OCI-LY7 (cell line): Measurements from ENCODE around the gene OR2H1. TPM values are rescaled to one million over a fixed set of nuclear protein-coding genes. Genes with fewer than 3 reads are reported as not detected.

ENCODE experiments used
- BruUV-seq: library from RNA; stranded (reverse); fragments of 400-500 nt; replicated peaks from 2 replicates; lab custom pipeline; 2021; lab: Mats Ljungman, UMichigan
- CTCF ChIA-PET: fragments of 300-600 bp; sonication (Branson Sonifier 250); formaldehyde crosslinking; loops from one replicate; lab custom pipeline; 2022; ENCODE audit warnings: antibody characterized with exemption; ENCODE audit not compliant: unreplicated experiment; lab: Charles Lee
- POLR2A ChIA-PET: fragments of 300-600 bp; sonication (Branson Sonifier 250); formaldehyde crosslinking; loops from one replicate; lab custom pipeline; 2022; ENCODE audit warnings: antibody characterized with exemption; lab: Charles Lee
- DNase-seq: peaks from one replicate; pipeline ENCODE4 v3.0.0-alpha.2; 2015; ENCODE audit warnings: low spot score
- H2AFZ ChIP-seq: fragments of 200-600 bp; sonication (generic), shearing (Covaris generic); 2 replicates; pipeline ENCODE4 v1.6.1; 2014; ENCODE audit warnings: mild to moderate bottlenecking, antibody characterized with exemption, low read length, moderate library complexity
- H3K27ac ChIP-seq: fragments of 200-600 bp; sonication (generic); 2 replicates; pipeline ENCODE4 v1.5.1; 2014; ENCODE audit warnings: mixed run types, low read depth, mild to moderate bottlenecking, moderate library complexity, low read length, inconsistent platforms; ENCODE audit not compliant: poor library complexity, severe bottlenecking
- H3K36me3 ChIP-seq: fragments of 200-600 bp; sonication (generic); 2 replicates; pipeline ENCODE4 v1.6.1; 2014; ENCODE audit warnings: mild to moderate bottlenecking, antibody characterized with exemption, low read length, moderate library complexity, mixed read lengths; ENCODE audit not compliant: insufficient read depth
- H3K4me1 ChIP-seq: fragments of 200-600 bp; sonication (generic); 2 replicates; pipeline ENCODE4 v1.5.1; 2014; ENCODE audit warnings: mild to moderate bottlenecking, low read length; ENCODE audit not compliant: insufficient read depth, poor library complexity, severe bottlenecking
- H3K4me2 ChIP-seq: fragments of 200-600 bp; sonication (generic); 2 replicates; pipeline ENCODE4 v1.6.1; 2014; ENCODE audit warnings: mild to moderate bottlenecking, low read length
- H3K4me3 ChIP-seq: fragments of 200-600 bp; sonication (generic); 2 replicates; pipeline ENCODE4 v1.5.1; 2014; ENCODE audit warnings: mild to moderate bottlenecking, low read depth, low read length; ENCODE audit not compliant: poor library complexity, severe bottlenecking
- H3K79me2 ChIP-seq: fragments of 200-600 bp; sonication (generic); 2 replicates; pipeline ENCODE4 v1.6.1; 2016; ENCODE audit warnings: low read depth, mild to moderate bottlenecking, low read length, moderate library complexity, mixed read lengths; ENCODE audit not compliant: insufficient read depth
- H3K9me2 ChIP-seq: fragments of 200-600 bp; sonication (generic); 2 replicates; pipeline ENCODE4 v1.6.1; 2016; ENCODE audit warnings: mild to moderate bottlenecking, low read length, mixed read lengths; ENCODE audit not compliant: insufficient read depth
- H3K9me3 ChIP-seq: fragments of 200-600 bp; sonication (generic); 2 replicates; pipeline ENCODE4 v1.6.1; 2014; ENCODE audit warnings: mild to moderate bottlenecking, mixed run types, low read length, mixed read lengths
- H4K20me1 ChIP-seq: fragments of 200-600 bp; sonication (generic); 2 replicates; pipeline ENCODE4 v1.6.1; 2014; ENCODE audit warnings: mild to moderate bottlenecking, antibody characterized with exemption, low read length, moderate library complexity, mixed read lengths; ENCODE audit not compliant: insufficient read depth
- CTCF ChIP-seq: fragments of 200-600 bp; sonication (generic); conservative IDR thresholded peaks from 2 replicates; pipeline ENCODE4 v1.5.1; 2014; ENCODE audit warnings: mild to moderate bottlenecking, antibody characterized with exemption, low read length, moderate library complexity, mixed read lengths
- EZH2phosphoT487 ChIP-seq: fragments of 200-600 bp; sonication (generic); IDR thresholded peaks from 2 replicates; pipeline ENCODE4 v1.6.1; 2018; ENCODE audit warnings: low read depth, borderline replicate concordance, mild to moderate bottlenecking, mixed run types, antibody characterized with exemption, low read length, moderate library complexity, mixed read lengths
- intact Hi-C: fragments of 100-400 bp; cut with micrococcal nuclease; formaldehyde crosslinking; loops from one replicate; pipeline ENCODE4 v1.10.0; 2022; ENCODE audit not compliant: unreplicated experiment
- total RNA-seq, 2 experiments: library from RNA; depleted of rRNA in 1 of 2; stranded (reverse); fragments of >200 nt in 1 of 2; shearing (Covaris generic) in 1 of 2; gene quantifications; 2 replicates each; pipeline ENCODE4 v1.2.3, GENCODE V29; 2014 to 2022

OR2H1 gene
- total RNA-seq, 2 experiments from 2014 or later, result not detected

DNA sequence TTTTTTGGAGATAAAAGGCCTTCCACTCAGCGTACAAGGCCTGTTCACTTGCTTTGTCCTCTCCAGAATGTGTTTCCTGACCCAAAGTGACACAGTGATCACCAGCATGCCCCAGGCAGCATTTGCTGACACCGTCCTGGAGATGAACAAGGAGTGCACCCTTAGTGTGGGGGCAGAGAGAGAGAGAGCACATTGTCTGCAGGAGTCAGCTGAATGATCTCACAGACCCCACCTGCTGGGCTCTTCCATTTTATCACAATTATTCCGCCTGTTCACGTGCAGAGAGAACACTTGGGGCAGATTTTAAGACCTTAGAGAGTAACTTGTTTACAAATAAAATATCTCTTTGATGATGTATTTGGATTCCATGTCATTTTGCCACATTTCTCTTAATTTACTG, 53.2 kb downstream of the OR2H1 start:
- CTCF ChIA-PET, result no interaction called here
- no peaks in the 10 kb centered on the region for H3K9me3 ChIP-seq
- H4K20me1 ChIP-seq, result no peaks in the 10 kb centered on the region
- POLR2A ChIA-PET, result no interaction called here
- no peak overlapping the region for H3K27ac ChIP-seq
- no peak overlapping the region for H3K4me2 ChIP-seq
- intact Hi-C loops, result no loop called here
- peak; percentile 32 for DNase-seq
- no peaks in the 10 kb centered on the region for H3K9me2 ChIP-seq
- H3K79me2 ChIP-seq, result no peaks in the 10 kb centered on the region
- no peaks in the 10 kb centered on the region for H3K36me3 ChIP-seq
- no TSS peak for BruUV-seq
- no peak overlapping the region for H3K4me3 ChIP-seq
- no peak overlapping the region for H2AFZ ChIP-seq
- no peaks in the 10 kb centered on the region for H3K4me1 ChIP-seq
- peak; percentile 54 for TF ChIP-seq CTCF
- no peak for TF ChIP-seq EZH2phosphoT487

DNA sequence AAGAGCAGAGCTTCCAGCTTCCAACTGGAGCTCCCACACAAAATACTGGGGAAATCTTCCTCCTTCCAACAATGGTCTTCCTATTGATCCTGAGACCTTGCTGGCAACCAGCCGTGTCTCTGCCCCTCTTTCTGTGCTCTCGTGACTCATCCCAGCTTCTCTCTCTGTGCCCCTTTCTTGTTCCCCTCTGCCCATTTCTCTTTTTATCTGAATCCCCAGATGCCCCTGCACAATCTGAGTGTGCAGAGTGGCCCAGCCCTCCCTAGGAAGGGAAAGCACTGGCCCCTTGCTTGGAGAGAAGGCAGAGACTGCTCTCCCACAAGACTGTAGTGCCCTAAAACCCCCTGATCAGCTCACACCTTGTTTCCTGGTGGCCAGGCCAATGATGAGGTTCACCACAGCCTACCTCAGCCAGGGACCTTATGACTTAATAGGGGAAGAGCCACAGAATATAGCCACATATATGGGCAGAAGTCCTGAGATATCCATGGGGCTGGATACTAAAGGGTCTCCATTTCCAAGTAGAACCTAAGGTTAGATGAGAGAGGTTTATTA, 53.9 kb downstream of the OR2H1 start:
- TF ChIP-seq EZH2phosphoT487, result no peak
- Histone ChIP-seq H3K27ac (no peak overlapping the region), H3K9me3 (no peaks in the 10 kb centered on the region), H3K9me2 (no peaks in the 10 kb centered on the region), H3K4me3 (no peak overlapping the region), H3K36me3 (no peaks in the 10 kb centered on the region), H3K4me2 (no peak overlapping the region), H2AFZ (no peak overlapping the region), H3K4me1 (no peaks in the 10 kb centered on the region), H4K20me1 (no peaks in the 10 kb centered on the region), H3K79me2 (no peaks in the 10 kb centered on the region)
- DNase-seq, result no peak
- CTCF ChIA-PET, result no interaction called here
- BruUV-seq, result no TSS peak
- POLR2A ChIA-PET, result no interaction called here
- intact Hi-C loops, result no loop called here

Other genes starting within 250 kb of the OR2H1 start
- gene OR14J1, start 155.5 kb upstream of the OR2H1 start, total RNA-seq (2014; rRNA removed; shearing (Covaris generic)), result not detected in 2 replicates
- gene OR14J1, start 155.5 kb upstream of the OR2H1 start, total RNA-seq (2022), result not detected in 2 replicates
- gene OR5V1, start 88.3 kb upstream of the OR2H1 start, total RNA-seq (2014; rRNA removed; shearing (Covaris generic)), result not detected in 2 replicates
- gene OR5V1, start 88.3 kb upstream of the OR2H1 start, total RNA-seq (2022), result not detected in 2 replicates
- not detected in 2 replicates for gene OR12D3, start 81.9 kb upstream of the OR2H1 start, total RNA-seq (2014; rRNA removed; shearing (Covaris generic))
- not detected in 2 replicates for gene OR12D3, start 81.9 kb upstream of the OR2H1 start, total RNA-seq (2022)
- not detected in 2 replicates for gene OR12D2, start 61.5 kb upstream of the OR2H1 start, total RNA-seq (2014; rRNA removed; shearing (Covaris generic))
- not detected in 2 replicates for gene OR12D2, start 61.5 kb upstream of the OR2H1 start, total RNA-seq (2022)
- gene OR12D1, start 42.2 kb upstream of the OR2H1 start, total RNA-seq (2014; rRNA removed; shearing (Covaris generic)), result not detected in 2 replicates
- not detected in 2 replicates for gene OR12D1, start 42.2 kb upstream of the OR2H1 start, total RNA-seq (2022)
- gene OR10C1, start 17.8 kb upstream of the OR2H1 start, total RNA-seq (2014; rRNA removed; shearing (Covaris generic)), result not detected in 2 replicates
- not detected in 2 replicates for gene OR10C1, start 17.8 kb upstream of the OR2H1 start, total RNA-seq (2022)
- not detected in 2 replicates for gene OR11A1, start 84 bp upstream of the OR2H1 start, total RNA-seq (2014; rRNA removed; shearing (Covaris generic))
- not detected in 2 replicates for gene OR11A1, start 84 bp upstream of the OR2H1 start, total RNA-seq (2022)
- gene MAS1L, start 30.8 kb downstream of the OR2H1 start, total RNA-seq (2014; rRNA removed; shearing (Covaris generic)), result not detected in 2 replicates
- gene MAS1L, start 30.8 kb downstream of the OR2H1 start, total RNA-seq (2022), result not detected in 2 replicates
- gene UBD, start 102.6 kb downstream of the OR2H1 start, total RNA-seq (2014; rRNA removed; shearing (Covaris generic)), result not detected in 2 replicates
- not detected in 2 replicates for gene UBD, start 102.6 kb downstream of the OR2H1 start, total RNA-seq (2022)
- gene OR2H2, start 128.0 kb downstream of the OR2H1 start, total RNA-seq (2014; rRNA removed; shearing (Covaris generic)), result not detected in 2 replicates
- not detected in 2 replicates for gene OR2H2, start 128.0 kb downstream of the OR2H1 start, total RNA-seq (2022)
- gene GABBR1, start 176.0 kb downstream of the OR2H1 start, total RNA-seq (2014; rRNA removed; shearing (Covaris generic)), result 12.9 and 21.6 TPM in 2 replicates
- 33.6 and 37.1 TPM in 2 replicates for gene GABBR1, start 176.0 kb downstream of the OR2H1 start, total RNA-seq (2022)
- gene MOG, start 199.9 kb downstream of the OR2H1 start, total RNA-seq (2014; rRNA removed; shearing (Covaris generic)), result not detected in 2 replicates
- not detected in 2 replicates for gene MOG, start 199.9 kb downstream of the OR2H1 start, total RNA-seq (2022)
- gene ZFP57, start 224.0 kb downstream of the OR2H1 start, total RNA-seq (2014; rRNA removed; shearing (Covaris generic)), result not detected in 2 replicates
- gene ZFP57, start 224.0 kb downstream of the OR2H1 start, total RNA-seq (2022), result not detected in 2 replicates